Measurements from ENCODE around the gene DLAT.

The DLAT gene

DNA sequence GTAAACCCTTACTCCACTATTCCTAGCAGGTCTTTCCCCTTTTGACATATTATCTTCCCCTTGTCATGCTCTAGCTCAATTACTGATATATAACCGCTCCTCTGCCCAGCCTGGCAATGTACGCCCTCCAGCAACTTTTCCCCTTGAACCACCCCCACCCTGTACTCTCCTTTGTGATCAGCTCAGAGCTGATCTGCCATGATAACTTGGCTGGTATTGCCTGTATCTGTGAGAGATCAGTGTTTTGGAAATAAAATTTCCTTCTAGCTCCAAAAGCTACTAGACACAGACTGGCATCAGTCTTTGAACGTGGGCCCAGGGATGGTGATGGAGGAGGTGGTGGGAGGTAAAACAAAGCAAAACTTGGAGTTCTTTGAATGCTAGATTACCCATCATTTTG lies 45.1 kb upstream of the DLAT start:
- no peak for DNase-seq (ENCODE audit: low read depth)
- no peak overlapping the region for H3K4me3 ChIP-seq (ENCODE audit: low read depth, low read length)
- TF ChIP-seq CTCF (conservative IDR thresholded peaks at IDR 0.05; ENCODE audit: low read depth, low read length) = no peak

GRCh38 chr11:111981270-111981669 lies 43.9 kb upstream of the DLAT start:
- DNase-seq (ENCODE audit: low read depth) = no peak
- TF ChIP-seq CTCF (conservative IDR thresholded peaks at IDR 0.05; ENCODE audit: low read depth, low read length) = no peak
- no peak overlapping the region for H3K4me3 ChIP-seq (ENCODE audit: low read depth, low read length)

DNA sequence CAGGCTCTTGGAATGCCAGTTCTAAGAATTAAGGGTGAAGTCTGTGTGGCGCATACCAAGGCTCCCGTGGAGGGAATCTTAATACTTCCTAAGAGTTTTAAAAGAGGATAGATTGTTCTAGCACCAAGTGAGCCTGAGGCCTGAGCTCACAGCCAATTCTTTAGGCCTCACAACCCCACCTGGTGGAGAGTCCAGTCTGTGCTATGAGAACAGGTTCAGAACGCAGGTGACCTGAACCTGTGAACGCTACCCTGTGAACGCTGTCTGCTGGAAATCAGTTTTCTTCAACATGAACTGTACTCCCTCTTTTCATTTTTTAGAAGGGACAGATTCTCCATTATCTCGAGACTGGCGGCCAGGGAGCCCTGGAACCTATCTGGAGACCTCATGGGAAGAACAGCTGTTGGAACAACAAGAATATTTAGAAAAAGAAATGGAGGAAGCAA lies 43.2 kb upstream of the DLAT start:
- peak; percentile 79 for DNase-seq (ENCODE audit: low read depth)
- no peak overlapping the region for H3K4me3 ChIP-seq (ENCODE audit: low read depth, low read length)
- TF ChIP-seq CTCF (conservative IDR thresholded peaks at IDR 0.05; ENCODE audit: low read depth, low read length) = peak; percentile 89

DNA sequence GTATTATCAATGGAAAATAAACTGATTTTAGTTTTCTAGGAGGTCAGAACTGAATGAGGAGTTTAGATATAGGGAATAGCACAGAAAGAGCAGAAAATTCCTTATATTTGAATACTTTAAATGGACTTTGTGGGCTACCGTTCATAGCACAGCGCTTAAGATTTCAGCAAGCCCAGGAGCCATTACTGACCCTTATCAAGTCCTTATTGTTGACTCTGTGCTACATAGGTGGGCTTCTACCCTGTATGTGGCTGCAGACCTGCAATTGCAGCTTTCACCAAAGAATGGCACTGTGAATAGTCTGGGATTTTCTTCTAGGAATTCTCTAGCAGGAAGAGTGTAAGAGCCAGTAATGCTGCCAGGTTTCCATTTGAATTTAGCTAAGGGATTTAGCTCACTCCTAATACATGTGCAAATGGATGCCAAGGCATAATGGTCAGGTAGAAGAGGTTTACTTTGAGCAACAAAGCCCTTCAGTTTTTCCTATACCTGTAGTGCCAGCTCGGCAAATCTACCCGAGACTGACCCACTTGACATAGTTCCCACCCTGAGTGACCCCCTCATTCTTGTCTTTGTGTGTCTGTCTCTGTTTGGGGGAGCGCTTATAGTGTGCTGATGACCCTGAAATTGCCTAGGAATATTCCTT lies 42.5 kb upstream of the DLAT start:
- no peak overlapping the region for H3K4me3 ChIP-seq (ENCODE audit: low read depth, low read length)
- no peak for TF ChIP-seq CTCF (conservative IDR thresholded peaks at IDR 0.05; ENCODE audit: low read depth, low read length)
- DNase-seq (ENCODE audit: low read depth) = no peak

GRCh38 chr11:111983187-111983986 lies 41.8 kb upstream of the DLAT start:
- TF ChIP-seq CTCF (conservative IDR thresholded peaks at IDR 0.05; ENCODE audit: low read depth, low read length) = no peak
- no peak overlapping the region for H3K4me3 ChIP-seq (ENCODE audit: low read depth, low read length)
- DNase-seq (ENCODE audit: low read depth) = no peak

DNA sequence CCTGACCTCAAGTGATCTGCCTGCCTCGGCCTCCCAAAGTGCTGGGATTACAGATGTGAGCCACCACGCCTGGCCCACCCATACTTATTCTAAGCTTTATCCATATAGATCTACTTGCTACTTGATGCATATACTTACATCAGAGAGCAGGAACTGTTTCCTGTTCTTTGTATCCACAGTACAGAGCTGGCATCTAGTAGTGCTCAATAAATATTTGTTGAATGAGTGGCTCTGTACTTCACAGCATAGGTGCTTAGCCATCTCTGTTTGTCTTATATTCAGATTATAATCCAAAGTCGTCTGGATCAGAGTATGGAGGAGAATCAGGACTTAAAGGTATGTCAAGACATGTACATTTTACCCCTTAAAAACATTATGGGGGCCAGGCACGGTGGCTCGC lies 38.6 kb upstream of the DLAT start:
- no peak for DNase-seq (ENCODE audit: low read depth)
- no peak overlapping the region for H3K4me3 ChIP-seq (ENCODE audit: low read depth, low read length)
- TF ChIP-seq CTCF (conservative IDR thresholded peaks at IDR 0.05; ENCODE audit: low read depth, low read length) = no peak

All from choroid plexus epithelial cell (primary cell).